Measurements from ENCODE around the gene FBXL7. TPM values are rescaled to one million over a fixed set of nuclear protein-coding genes. Genes with fewer than 3 reads are reported as not detected.

The FBXL7 gene
- total and polyA plus RNA-seq, 2 donors (not counting 1 experiment from before 2014, with no cell fraction given): not detected

- Histone ChIP-seq H3K4me1 (ENCODE audit: control insufficient read depth in 2 of 2, insufficient read depth in 2 of 2, low read length in 2 of 2) (no peaks in the 10 kb centered on the region), H3K4me2 (replicated peaks; ENCODE audit: low read depth, low read length, poor library complexity, severe bottlenecking) (no peak overlapping the region), H3K36me3 (replicated peaks in 1 of 2; ENCODE audit: control extremely low read depth in 1 of 2, control insufficient read depth in 1 of 2, extremely low read depth in 1 of 2, insufficient read depth in 2 of 2, low read length in 1 of 2) (no peaks in the 10 kb centered on the region), H4K20me1 (ENCODE audit: control insufficient read depth, insufficient read depth, low read length, poor library complexity, severe bottlenecking) (no peaks in the 10 kb centered on the region), H3K79me2 (ENCODE audit: control insufficient read depth, insufficient read depth, low read length) (no peaks in the 10 kb centered on the region), H3K27ac (ENCODE audit: low read length in 2 of 2) (no peak overlapping the region), H2AFZ (ENCODE audit: insufficient read depth, low read depth, low read length, poor library complexity, severe bottlenecking) (no peak overlapping the region), H3K9me3 (ENCODE audit: control extremely low read depth in 1 of 3, control insufficient read depth in 2 of 3, insufficient read depth in 1 of 3, low read length in 2 of 3) (peaks cover 0 to 8% (median 0%) of the 10 kb centered on the region in 3 donors), H3K4me3 (ENCODE audit: control extremely low read depth in 1 of 5, extremely low read depth in 1 of 5, insufficient read depth in 1 of 5, low read depth in 2 of 5, low read length in 4 of 5) (no peak overlapping the region), H3K27me3 (replicated peaks in 1 of 4; ENCODE audit: control extremely low read depth in 1 of 4, control insufficient read depth in 3 of 4, insufficient read depth in 4 of 4, low read length in 3 of 4) (no peaks in the 10 kb centered on the region), H3K9ac (ENCODE audit: low read length) (no peak overlapping the region)
- intact Hi-C loops (cut with micrococcal nuclease): no loop called here
- CTCF ChIA-PET: no interaction called here
- 85% methylated on average over 10 of the region's 11 CpGs for WGBS (ENCODE audit: insufficient coverage)
- no peak for DNase-seq
- Mint-ChIP-seq H3K4me1 (no peaks in the 10 kb centered on the region), H3K27me3 (no peaks in the 10 kb centered on the region), H3K27ac (no peak overlapping the region), H3K4me3 (no peak overlapping the region), H3K9me3 (ENCODE audit: insufficient read depth) (peaks cover 3% of the 10 kb centered on the region)
- TF ChIP-seq CTCF (IDR thresholded peaks at IDR 0.05) (no peak), EZH2 (IDR thresholded peaks at IDR 0.05; ENCODE audit: borderline replicate concordance, insufficient read depth, low read depth, low read length, poor library complexity, severe bottlenecking) (no peak)
- POLR2A ChIA-PET: no interaction called here
- no peak for ATAC-seq (ENCODE audit: low read depth)
These were observed 393.9 kb downstream of the FBXL7 start for GRCh38 chr5:15893866-15894265.

GRCh38 chr5:15897656-15898055 lies 397.7 kb downstream of the FBXL7 start:
- H3K4me1 Mint-ChIP-seq: no peaks in the 10 kb centered on the region
- no peaks in the 10 kb centered on the region for H3K4me1 ChIP-seq (ENCODE audit: control insufficient read depth in 2 of 2, insufficient read depth in 2 of 2, low read length in 2 of 2)
- H3K9me3 ChIP-seq (ENCODE audit: control extremely low read depth in 1 of 3, control insufficient read depth in 2 of 3, insufficient read depth in 1 of 3, low read length in 2 of 3): peaks cover 0 to under 1% (median 0%) of the 10 kb centered on the region in 3 donors
- H3K4me3 Mint-ChIP-seq: no peak overlapping the region
- DNase-seq (no peak), ATAC-seq (ENCODE audit: low read depth) (no peak)
- H3K79me2 ChIP-seq (ENCODE audit: control insufficient read depth, insufficient read depth, low read length): no peaks in the 10 kb centered on the region
- WGBS (ENCODE audit: insufficient coverage): 100% methylated on average over 1 of the region's 3 CpGs
- H3K27ac Mint-ChIP-seq: no peak overlapping the region
- H3K9me3 Mint-ChIP-seq (ENCODE audit: insufficient read depth): peaks cover 7% of the 10 kb centered on the region
- no peak overlapping the region for H3K27ac ChIP-seq (ENCODE audit: low read length in 2 of 2)
- intact Hi-C loops (cut with micrococcal nuclease): no loop called here
- no peaks in the 10 kb centered on the region for H3K27me3 Mint-ChIP-seq
- no peak overlapping the region for H3K4me3 ChIP-seq (ENCODE audit: control extremely low read depth in 1 of 5, extremely low read depth in 1 of 5, insufficient read depth in 1 of 5, low read depth in 2 of 5, low read length in 4 of 5)
- no peak overlapping the region for H2AFZ ChIP-seq (ENCODE audit: insufficient read depth, low read depth, low read length, poor library complexity, severe bottlenecking)
- H3K36me3 ChIP-seq (replicated peaks in 1 of 2; ENCODE audit: control extremely low read depth in 1 of 2, control insufficient read depth in 1 of 2, extremely low read depth in 1 of 2, insufficient read depth in 2 of 2, low read length in 1 of 2): no peaks in the 10 kb centered on the region
- CTCF ChIA-PET: no interaction called here
- no peak overlapping the region for H3K9ac ChIP-seq (ENCODE audit: low read length)
- no peaks in the 10 kb centered on the region for H3K27me3 ChIP-seq (replicated peaks in 1 of 4; ENCODE audit: control extremely low read depth in 1 of 4, control insufficient read depth in 3 of 4, insufficient read depth in 4 of 4, low read length in 3 of 4)
- TF ChIP-seq EZH2 (IDR thresholded peaks at IDR 0.05; ENCODE audit: borderline replicate concordance, insufficient read depth, low read depth, low read length, poor library complexity, severe bottlenecking): no peak
- no peak for TF ChIP-seq CTCF (IDR thresholded peaks at IDR 0.05)
- H3K4me2 ChIP-seq (replicated peaks; ENCODE audit: low read depth, low read length, poor library complexity, severe bottlenecking): no peak overlapping the region
- no peaks in the 10 kb centered on the region for H4K20me1 ChIP-seq (ENCODE audit: control insufficient read depth, insufficient read depth, low read length, poor library complexity, severe bottlenecking)
- POLR2A ChIA-PET: no interaction called here

All from B cell (primary cell).